HUES48 (cell line): ENCODE data around the gene VGLL4.
"Not testable (repeated sequence)": the region's sequence is repeated elsewhere in the genome, so short reads cannot be mapped to it uniquely, and the experiment has no call there.

Experiments
- H3K27ac ChIP-seq: one replicate; pipeline ENCODE4 v1.7.0; 2013; ENCODE audit warnings: low read depth, low read length, inconsistent platforms
- H3K27me3 ChIP-seq: 2 replicates; pipeline ENCODE4 v1.6.1; 2013; ENCODE audit warnings: mild to moderate bottlenecking, low read length; ENCODE audit not compliant: control insufficient read depth, insufficient read depth
- H3K36me3 ChIP-seq: 2 replicates; pipeline ENCODE4 v1.6.1; 2013; ENCODE audit warnings: low read length; ENCODE audit not compliant: control insufficient read depth, insufficient read depth
- H3K4me1 ChIP-seq: 2 replicates; pipeline ENCODE4 v1.6.1; 2013; ENCODE audit warnings: mild to moderate bottlenecking, low read length; ENCODE audit not compliant: control insufficient read depth, insufficient read depth
- H3K4me3 ChIP-seq: 2 replicates; pipeline ENCODE4 v1.5.1; 2013; ENCODE audit warnings: mild to moderate bottlenecking, low read depth, low read length
- H3K9ac ChIP-seq: 2 replicates; pipeline ENCODE4 v1.6.1; 2013; ENCODE audit warnings: mild to moderate bottlenecking, low read depth, low read length, moderate library complexity
- H3K9me3 ChIP-seq: 2 replicates; pipeline ENCODE4 v1.6.1; 2013; ENCODE audit warnings: low read length; ENCODE audit not compliant: control insufficient read depth, insufficient read depth

The VGLL4 gene, protein sequence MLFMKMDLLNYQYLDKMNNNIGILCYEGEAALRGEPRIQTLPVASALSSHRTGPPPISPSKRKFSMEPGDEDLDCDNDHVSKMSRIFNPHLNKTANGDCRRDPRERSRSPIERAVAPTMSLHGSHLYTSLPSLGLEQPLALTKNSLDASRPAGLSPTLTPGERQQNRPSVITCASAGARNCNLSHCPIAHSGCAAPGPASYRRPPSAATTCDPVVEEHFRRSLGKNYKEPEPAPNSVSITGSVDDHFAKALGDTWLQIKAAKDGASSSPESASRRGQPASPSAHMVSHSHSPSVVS

DNA sequence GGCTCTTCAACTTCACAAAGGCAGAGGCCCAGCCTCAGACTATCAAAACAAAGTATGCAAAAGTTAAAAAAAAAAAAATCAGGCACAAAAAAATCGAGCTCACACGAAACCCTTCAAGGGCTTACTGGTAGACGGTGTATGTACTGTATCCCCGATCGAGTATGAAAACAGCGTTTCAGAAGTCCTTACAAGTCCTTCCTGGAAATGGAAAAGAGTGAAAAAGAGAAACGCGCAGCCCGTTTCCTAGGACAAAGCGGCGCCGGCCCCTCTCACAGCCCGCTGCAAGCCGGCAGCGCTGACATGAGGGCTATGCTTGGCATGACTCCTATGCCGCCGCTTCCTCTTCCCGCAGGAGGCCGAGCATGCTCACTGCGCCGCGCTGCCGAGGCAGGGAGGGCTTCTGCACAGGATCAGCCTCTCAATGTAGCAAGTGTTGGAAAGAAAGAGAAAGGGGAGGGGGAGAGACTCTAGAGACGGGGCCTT lies at the start of gene VGLL4:
Gene VGLL4, minus strand, starts transcription at position 311 of the 483 bp plus-strand sequence. CDS start 397 bp downstream, outside the sequence.
- Histone ChIP-seq H3K27me3 (no peaks in the 10 kb centered on the region), H3K27ac (peak within 1 kb of the TSS; percentile 95), H3K36me3 (no peaks in the 10 kb centered on the region), H3K4me1 (peaks cover 25% of the 10 kb centered on the region), H3K9me3 (no peaks in the 10 kb centered on the region), H3K9ac (peak within 1 kb of the TSS; percentile 90), H3K4me3 (peak within 1 kb of the TSS; percentile 87)

DNA sequence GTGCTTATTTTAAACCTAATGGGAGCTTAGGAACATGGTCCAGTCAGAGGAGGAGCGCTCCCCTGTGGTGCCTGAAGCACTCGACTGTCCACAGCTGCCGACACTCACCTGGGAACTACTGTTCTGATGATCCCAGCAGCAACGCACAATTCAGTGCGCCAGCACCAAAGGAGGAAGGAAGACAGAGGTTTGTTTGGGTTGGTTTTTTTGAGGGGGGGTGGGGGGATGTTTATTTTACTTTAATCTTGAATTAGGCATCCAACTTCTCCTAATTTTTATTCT lies 48.8 kb upstream of the VGLL4 start:
- Histone ChIP-seq H3K36me3 (no peaks in the 10 kb centered on the region), H3K4me3 (no peak overlapping the region), H3K4me1 (peaks cover 27% of the 10 kb centered on the region), H3K27me3 (no peaks in the 10 kb centered on the region), H3K27ac (no peak overlapping the region), H3K9ac (no peak overlapping the region), H3K9me3 (no peaks in the 10 kb centered on the region)

DNA sequence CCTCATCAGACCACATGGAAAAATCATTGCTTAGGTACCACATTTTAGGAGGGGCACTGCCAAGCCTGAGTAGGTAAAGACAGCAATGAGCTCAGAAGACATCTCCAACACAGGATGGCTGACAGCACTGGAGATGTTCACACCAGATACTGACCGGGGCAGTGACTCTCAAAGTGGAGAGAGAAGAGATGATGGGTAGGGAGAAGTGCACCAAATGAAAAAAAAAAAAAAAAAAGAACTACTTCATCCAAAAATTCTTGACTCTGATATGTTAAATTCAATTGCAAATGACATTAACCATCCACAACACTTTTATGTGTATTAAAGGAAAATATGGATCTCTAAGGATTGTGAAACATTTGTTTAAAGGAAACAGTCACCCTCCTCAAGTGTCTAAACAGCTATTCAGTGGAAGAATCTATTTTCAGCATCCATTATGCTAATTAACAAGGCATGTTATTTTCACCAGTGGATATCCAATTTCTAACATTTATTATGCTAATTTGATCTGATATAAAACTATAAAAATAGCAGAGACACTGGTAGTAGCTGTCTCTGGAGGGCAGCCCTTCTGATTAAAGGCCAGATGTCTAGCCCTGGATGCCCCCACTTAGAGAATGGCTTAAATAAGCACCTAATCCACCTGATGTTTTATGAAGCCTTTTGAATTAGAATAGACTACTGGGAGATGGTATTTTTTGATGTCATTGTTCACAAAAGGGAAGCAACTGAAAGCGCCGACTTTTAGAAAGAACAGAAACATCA lies 48.2 kb upstream of the VGLL4 start:
- no peak overlapping the region for H3K4me3 ChIP-seq
- no peak overlapping the region for H3K9ac ChIP-seq
- H3K27ac ChIP-seq = peak overlapping the region; percentile 32
- H3K36me3 ChIP-seq = no peaks in the 10 kb centered on the region
- H3K4me1 ChIP-seq = peaks cover 27% of the 10 kb centered on the region
- H3K27me3 ChIP-seq = no peaks in the 10 kb centered on the region
- no peaks in the 10 kb centered on the region for H3K9me3 ChIP-seq

DNA sequence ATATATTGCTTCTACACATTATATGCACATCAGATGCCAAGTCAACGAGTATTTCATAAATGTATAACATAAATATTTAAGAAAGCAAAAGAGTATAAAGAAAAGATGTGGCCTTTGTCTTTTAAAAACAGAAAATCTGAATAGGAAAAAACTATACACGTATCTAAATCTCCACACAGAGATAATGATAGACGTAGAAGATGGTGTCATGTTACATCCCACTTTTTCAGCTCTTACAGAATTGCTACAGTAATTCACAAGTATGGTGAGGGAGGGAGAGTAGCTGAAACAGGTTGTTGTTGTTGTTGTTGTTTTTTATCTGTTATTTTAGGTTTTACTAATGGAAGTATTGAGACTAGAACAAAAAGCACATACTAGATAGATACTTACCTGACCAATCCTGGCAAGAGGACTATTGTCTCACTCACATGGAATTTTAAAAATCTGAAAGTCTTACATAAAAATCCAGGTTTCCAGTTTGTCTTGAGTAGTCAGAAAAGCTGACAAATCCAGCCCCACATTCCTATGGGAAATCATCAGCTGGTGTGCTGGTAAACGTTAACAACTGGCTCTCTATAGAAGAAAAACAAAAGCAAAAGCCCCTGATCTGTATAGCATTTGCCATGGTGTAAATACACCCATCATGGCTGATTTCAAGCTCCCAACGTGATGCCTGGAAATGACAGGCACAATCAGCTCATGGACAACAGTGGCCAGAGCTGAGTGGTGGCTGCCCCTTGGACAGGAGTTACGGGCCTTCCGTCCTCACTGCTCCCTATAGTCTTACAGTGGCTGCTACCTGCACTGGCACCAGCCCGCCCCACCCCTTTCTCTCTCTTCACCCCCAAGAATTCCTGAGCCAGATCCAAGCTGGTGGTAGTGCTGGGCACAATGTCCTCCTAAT lies 47.4 kb upstream of the VGLL4 start:
- Histone ChIP-seq H3K36me3 (no peaks in the 10 kb centered on the region), H3K27me3 (no peaks in the 10 kb centered on the region), H3K9ac (no peak overlapping the region), H3K9me3 (no peaks in the 10 kb centered on the region), H3K4me1 (peaks cover 27% of the 10 kb centered on the region), H3K27ac (peak overlapping the region; percentile 32), H3K4me3 (no peak overlapping the region)

DNA sequence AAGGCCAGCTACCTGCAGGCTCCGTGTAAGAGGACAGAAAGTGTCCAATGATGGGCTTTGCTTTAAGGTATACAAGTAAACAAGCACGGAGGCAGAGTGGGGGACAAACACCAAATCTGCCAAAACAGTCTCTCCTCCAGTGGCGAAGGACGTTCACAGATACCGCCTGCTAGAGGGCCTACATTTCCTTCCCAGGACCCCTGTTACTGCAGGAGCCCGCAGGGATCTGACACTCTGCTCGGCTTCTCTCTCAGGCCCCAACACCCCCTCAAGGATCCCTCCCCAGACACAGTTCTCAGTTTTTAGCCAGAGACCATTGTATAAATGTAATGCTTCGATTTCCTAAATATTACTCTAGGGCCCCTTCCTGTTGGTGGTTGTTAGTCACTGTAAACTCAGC lies 46.0 kb upstream of the VGLL4 start:
- H3K36me3 ChIP-seq = no peaks in the 10 kb centered on the region
- no peaks in the 10 kb centered on the region for H3K27me3 ChIP-seq
- peak overlapping the region; percentile 16 for H3K27ac ChIP-seq
- peaks cover 27% of the 10 kb centered on the region for H3K4me1 ChIP-seq
- H3K9ac ChIP-seq = no peak overlapping the region
- no peak overlapping the region for H3K4me3 ChIP-seq
- H3K9me3 ChIP-seq = no peaks in the 10 kb centered on the region

DNA sequence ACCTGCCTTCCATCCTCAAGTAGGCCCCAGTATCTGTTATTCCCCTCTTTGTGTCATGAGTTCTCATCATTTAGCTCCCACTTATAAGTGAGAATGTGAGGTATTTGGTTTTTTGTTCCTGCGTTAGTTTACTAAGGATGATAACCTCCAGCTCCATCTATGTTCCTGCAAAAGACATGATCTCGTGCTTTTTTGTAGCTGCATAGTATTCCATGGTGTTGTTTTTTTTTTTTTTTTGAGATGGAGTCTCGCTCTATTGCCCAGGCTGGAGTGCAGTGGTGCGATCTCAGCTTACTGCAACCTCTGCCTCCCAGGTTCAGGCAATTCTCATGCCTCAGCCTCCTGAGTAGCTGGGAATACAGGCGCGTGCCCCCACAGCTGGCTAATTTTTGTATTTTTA lies 41.3 kb upstream of the VGLL4 start:
- H3K9me3 ChIP-seq, H3K27me3 ChIP-seq, H3K36me3 ChIP-seq, H3K9ac ChIP-seq, H3K4me1 ChIP-seq, H3K4me3 ChIP-seq, H3K27ac ChIP-seq: not testable (repeated sequence)

DNA sequence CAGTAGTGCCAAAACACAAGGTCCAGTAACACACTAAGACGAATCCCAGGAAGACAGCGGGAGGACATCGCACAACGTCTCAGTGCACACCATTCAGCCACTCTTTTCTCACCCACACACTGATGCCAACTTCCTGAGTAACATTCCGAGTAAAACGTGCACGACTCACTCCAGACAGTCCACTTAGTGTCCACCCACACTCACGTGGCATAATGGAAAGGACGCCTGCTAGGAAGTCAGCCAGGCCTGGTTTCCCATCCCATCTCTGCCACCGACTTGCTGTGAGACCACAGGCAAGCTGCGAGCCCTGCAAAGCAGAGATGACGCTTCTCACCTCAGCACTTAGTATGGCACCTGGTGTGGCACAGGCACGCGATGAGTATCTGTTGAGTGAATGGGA lies 36.8 kb upstream of the VGLL4 start:
- Histone ChIP-seq H3K36me3 (no peaks in the 10 kb centered on the region), H3K9ac (no peak overlapping the region), H3K4me1 (no peaks in the 10 kb centered on the region), H3K4me3 (no peak overlapping the region), H3K27ac (no peak overlapping the region), H3K27me3 (no peaks in the 10 kb centered on the region), H3K9me3 (no peaks in the 10 kb centered on the region)

DNA sequence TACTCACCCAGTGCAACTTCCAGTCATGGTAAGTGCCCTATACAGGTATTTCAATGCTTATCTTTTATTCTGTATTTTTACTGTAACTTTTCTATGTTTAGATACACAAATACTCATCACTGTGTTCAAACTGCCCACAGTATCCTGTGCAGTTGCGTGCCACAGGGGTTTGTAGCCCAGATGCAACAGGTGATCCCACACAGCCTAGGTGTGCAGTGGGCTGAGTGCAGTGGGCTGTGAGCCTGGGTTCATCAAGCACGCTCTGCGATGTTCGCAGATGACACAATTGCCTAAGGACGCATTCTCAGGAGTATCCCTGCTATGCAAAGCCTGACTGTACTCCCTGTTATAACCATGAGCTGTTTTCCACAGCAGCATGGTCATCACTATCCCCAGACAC lies 36.2 kb upstream of the VGLL4 start:
- no peak overlapping the region for H3K4me3 ChIP-seq
- no peaks in the 10 kb centered on the region for H3K36me3 ChIP-seq
- H3K27me3 ChIP-seq = no peaks in the 10 kb centered on the region
- H3K9ac ChIP-seq = no peak overlapping the region
- H3K27ac ChIP-seq = no peak overlapping the region
- H3K9me3 ChIP-seq = no peaks in the 10 kb centered on the region
- no peaks in the 10 kb centered on the region for H3K4me1 ChIP-seq

DNA sequence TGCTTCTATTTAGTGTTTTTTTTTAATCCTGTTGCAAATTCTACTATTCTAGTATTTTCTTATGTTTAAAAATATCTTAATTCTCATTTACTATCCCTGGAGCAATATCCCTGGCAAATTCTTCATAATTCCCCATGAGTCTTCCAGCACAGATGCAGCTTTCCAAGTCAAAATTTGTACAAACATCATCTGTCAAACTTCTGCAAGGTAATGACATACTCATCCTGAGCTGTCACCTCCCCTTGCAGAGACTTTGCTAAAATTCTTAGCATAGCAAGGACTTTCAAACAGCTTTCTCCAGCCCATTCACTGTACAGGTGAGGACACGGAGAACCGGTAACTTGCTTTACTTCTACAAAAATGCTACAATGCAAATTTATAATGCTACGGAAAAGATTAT lies 28.6 kb upstream of the VGLL4 start:
- Histone ChIP-seq H3K36me3 (no peaks in the 10 kb centered on the region), H3K4me3 (no peak overlapping the region), H3K27me3 (no peaks in the 10 kb centered on the region), H3K27ac (no peak overlapping the region), H3K4me1 (peaks cover 13% of the 10 kb centered on the region), H3K9ac (no peak overlapping the region), H3K9me3 (no peaks in the 10 kb centered on the region)

DNA sequence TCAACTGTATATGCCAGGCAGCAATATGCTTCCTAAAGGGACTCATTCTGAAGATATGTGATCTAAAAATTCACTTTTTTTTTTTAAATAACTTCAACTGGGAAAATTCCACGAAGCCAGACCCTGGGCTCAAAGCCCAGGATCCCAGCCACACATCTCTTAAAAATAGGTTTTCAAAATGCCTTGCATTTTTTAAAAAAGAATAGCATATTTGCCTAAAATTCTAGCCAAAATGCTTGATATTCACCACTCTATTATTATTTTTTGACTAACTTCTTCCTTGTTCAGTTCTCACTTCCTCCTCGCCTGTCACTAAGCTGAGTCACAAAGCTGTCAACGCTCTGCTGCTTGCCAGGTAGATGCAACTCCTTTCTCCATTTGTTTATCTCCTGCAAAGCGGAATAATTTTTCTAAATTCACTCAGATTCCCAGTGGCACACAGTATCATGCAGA lies 28.0 kb upstream of the VGLL4 start:
- Histone ChIP-seq H3K9ac (no peak overlapping the region), H3K27ac (no peak overlapping the region), H3K9me3 (no peaks in the 10 kb centered on the region), H3K4me3 (no peak overlapping the region), H3K27me3 (no peaks in the 10 kb centered on the region), H3K4me1 (peaks cover 13% of the 10 kb centered on the region), H3K36me3 (no peaks in the 10 kb centered on the region)
